T1000 (cell line): Measurements from ENCODE around the gene UBA5.

Experiments
- DNase-seq: peaks from one replicate; lab custom pipeline; 2025; ENCODE audit warnings: mixed read lengths; lab: John Stamatoyannopoulos, UW

The UBA5 gene

DNA sequence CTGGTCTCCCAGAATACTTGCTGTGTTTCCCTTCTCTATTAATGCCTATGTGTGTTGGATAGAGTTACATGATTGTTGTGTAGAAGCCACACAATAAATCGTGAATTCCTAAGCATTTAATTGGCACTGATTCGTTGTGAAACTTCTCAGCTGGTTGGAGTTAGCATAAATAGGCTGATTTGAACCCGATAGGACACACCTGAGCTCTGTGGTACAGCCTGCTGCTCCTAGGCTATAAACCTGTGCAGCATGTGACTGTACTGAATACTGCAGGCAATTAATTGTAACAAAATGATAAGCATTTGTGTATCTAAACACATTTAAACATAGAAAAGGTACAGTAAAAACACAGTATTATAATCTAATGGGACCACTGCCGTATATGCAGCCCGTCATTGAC is 5.4 kb upstream of the UBA5 start:
- DNase-seq, result no peak

DNA sequence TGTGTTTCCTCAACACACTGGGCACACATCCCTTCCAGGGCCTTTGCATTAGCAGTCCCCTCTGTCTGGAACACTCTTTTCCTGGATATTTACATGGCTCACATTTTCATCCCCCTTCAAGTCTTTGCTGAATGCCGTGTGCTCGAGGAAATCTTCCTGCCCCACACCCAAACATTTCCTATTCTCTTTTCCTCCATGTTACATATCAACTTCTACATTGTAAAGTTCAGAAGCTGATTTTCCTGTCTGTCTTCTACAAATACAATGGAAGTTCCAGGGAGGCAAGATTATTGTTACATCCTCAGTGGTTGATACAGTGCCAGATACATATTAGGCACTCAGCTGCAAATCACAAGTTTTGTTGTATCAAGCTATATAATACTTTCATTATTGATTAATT is 4.7 kb upstream of the UBA5 start:
- no peak for DNase-seq

DNA sequence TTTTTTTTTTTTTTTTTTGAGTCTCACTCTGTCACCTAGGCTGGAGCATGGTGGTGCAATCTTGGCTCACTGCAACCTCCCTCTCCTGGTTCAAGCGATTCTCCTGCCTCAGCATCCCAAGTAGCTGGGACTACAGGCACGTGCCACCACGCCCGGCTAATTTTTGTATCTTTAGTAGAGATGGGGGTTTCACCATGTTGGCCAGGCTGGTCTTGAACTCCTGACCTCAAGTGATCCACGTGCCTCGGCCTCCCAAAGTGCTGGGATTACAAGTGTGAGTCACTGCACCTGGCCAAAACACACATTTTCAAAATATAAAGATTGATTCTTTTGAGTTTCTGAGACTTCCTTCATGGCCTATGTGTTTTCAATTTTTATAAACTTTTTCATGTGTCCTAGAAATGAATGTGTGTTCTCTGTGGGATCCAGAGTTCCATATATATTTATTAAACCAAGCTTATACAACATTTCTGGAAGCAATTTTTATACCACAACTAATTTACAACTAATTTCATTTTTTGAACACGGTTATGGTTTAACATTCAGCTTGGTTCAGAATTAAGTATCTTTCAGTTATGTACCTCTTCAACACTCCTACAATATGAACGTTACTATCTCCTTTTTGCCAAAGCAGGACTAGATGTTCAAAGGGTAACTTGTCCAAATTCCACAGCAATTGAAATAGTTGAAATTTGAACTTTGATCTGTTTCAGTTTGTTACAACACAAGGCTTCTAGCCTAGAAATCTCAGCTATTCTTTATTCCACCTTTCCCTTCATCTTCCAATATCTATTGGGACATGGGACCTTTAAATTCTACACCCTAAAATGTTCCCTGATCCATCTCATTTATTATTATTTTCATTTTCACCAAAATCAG is 2.0 kb upstream of the UBA5 start:
- no peak for DNase-seq

DNA sequence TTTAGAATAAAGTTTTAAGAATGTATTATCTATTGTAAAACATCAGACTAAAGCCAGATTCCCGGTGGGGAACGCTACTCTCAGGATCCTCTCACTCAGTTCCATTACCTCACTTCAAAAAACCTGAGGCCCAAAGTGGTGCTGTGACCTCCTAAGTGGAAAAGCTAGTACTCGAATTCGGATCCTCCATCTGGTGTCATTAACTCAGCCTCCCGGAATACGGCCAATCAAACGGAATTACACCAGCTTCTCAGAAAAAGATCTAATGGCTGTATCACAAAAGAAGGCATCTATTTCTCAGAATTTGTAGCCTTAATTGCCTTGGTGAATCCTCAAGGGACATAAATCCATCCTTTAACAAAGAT is 1.1 kb upstream of the UBA5 start:
- no peak for DNase-seq

DNA sequence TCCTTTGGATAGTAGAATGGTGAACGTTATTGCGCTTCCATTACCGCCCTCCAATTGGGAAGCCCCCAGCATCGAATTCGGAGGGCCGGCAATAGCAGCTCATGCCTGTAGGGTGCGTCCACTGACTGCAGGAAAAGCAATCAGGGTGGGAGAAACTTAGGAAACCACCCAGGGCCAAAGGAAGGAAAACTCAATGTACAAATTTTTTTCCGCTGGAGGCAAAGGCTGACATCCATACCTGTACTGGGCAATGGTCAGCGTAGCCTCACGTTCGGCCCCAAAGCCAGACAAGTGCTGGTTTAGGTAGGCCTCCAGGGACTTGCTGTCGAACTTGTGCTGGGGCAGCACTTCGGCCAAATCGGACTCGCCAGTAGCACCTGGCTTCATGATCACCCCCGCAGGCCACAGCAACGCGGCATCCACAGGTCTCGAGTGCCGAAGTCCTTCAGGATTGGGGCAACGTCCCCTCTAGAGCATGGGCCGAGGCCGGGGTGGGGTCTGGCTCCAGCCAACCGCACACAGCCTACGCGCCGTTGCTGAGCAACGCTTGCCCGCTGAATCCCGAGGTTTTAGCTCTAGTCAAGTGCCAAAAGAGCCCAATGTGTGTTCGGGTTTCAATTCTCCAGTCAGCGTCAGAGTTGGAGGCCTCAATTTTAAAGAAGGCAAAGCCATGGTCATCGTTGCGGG is 621 bp upstream of the UBA5 start, which contains the start of gene ACAD11:
ACAD11 (minus strand) TSS at position 445 of the 687 bp plus-strand sequence; CDS start at position 387, 58 bp downstream.
- peak; percentile 49 for DNase-seq

DNA sequence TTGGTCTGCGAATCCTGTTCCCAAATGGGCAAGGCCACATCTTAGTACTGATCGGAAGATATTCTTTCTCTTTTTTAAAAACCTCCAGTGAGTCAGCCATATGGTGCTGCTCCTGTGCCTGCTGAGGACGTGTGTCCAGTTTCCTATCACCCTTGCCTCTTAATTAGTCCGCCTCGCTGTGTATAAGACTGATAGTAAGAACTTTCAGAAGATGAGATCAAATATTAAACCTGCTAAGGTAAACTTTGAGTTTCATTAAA is 612 bp downstream of the UBA5 start:
- no peak for DNase-seq

DNA sequence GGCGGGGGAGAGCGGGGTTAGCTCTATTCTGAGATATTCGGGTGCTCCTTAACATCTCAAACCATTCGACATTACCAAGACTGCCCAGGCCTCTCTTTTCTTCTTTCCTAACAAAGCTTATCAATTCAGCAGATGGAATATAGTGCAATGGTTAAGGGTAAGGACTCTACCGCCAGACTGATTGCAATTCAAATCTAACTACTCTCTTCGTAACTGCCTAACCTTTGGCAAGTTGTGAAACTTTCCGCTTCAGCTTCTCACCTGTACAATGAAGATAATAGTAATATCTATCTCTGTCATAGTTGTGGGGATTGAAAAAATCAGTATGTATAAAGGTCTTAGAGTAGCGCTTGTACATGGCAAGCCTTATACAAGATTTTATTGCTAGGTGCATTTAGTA is 972 bp downstream of the UBA5 start:
- DNase-seq, result no peak

DNA sequence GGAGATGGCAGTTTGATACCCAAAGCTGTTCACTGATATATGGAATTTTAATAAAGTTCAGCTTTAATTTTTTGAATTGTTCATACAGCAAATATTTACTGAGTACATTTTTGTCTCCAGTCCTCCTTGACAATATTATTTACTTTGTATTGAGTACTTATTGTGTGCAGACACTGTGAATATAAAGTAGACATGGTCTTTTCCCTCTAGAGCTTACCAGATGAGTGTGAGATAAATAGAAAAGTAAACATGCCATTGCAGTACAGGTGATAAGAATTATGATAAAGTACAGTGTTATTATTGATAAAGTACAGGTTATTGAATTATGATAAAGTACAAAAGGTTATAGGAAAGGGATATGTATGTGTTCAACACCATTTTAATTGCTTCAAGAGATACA is 2.1 kb downstream of the UBA5 start:
- no peak for DNase-seq

DNA sequence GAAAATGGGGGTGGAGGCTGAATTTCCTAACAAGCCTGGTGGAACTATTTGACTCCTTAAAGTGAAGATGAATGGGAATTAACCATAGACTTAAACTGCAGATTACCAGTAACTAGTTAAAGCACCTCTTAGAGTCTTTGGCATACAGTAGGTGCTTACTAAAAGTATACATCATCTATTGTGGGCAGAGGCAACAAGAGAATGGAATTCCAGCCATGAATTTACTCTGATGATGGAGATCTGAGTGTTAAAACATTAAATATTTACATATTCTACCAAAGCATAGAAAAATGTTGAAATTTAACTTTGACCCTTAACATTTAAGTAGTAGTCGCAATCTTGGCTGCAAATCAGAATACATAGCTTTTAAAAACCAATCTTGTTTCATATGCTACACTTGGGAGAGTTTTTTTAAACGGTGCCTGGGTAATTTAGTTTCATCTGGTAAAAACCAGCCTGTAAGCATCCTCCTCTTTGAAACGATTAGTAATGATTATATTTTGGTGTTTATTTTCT is 5.2 kb downstream of the UBA5 start:
- no peak for DNase-seq

DNA sequence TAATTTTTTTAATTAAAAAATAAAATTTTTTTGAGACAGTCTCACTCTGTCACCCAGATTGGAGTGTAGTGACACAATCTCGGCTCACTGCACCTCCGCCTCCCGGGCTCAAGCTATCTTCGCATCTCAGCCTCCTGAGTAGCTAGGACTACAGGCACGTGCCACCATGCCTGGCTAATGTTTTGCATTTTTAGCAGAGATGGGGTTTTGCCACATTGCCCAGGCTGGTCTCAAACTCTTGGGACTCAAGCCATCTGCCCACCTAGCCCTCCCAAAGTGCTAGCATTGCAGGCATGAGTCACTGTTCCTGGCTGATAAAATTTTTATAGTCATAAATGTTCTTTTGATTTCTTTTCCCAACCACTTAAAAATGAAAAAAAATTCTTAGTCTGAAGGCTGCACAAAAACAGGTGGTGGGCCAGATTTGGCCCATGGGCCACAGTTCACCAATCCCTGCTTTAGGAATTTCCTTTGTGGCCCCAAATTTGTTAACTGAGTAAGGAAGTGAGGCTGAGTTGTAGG is 9.2 kb downstream of the UBA5 start:
- DNase-seq, result no peak

DNA sequence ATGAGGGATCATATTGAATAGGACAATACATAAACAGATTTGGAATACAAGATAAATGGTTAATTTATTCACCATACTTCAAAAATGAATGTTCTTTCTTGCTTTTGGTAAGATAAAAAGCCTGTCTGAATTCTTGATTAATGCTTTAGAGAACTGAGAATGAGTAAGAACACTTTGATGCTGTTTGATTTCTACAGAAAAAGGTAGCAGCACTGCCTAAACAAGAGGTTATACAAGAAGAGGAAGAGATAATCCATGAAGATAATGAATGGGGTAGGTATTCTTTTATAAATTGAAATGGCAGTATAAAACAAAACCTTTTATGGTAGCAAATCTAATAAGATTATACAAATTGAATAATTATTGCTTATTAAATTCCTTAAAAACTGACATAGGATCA is 15.3 kb downstream of the UBA5 start:
- no peak for DNase-seq

DNA sequence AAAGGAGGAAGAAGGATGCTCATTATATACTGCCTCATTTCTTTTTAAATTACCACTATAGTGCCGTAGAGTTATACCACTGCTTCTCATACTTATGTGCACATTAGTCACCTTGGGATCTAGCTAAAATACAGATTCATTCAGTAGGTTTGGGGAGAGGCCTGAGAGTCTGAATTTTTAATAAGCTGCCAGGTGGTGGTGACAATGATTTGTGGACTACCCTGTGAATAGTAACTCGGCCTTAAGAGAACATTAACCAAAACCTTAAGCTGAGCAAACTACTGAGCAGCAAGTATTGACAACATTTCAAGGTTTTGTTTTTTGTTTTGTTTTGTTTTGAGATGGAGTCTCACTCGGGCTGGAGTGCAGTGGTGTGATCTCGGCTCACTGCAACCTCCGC is 19.8 kb downstream of the UBA5 start:
- DNase-seq, result no peak

DNA sequence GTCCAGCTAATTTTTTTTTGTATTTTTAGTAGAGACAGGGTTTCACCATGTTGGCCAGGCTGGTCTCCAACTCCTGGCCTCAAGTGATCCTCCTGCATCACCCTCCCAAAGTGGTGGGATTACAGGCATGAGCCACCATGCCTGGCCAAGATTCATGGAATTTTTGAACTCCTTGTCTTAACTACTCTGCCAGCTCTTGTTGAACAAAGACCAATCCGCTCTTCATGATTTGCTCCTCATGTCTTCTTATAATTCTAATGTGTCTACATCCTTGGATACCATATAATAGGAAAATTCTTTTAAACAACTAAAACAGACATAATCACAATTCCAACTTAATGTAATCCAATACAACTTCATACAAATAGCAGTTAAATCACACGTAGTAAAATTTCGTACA is 21.3 kb downstream of the UBA5 start:
- DNase-seq, result no peak

DNA sequence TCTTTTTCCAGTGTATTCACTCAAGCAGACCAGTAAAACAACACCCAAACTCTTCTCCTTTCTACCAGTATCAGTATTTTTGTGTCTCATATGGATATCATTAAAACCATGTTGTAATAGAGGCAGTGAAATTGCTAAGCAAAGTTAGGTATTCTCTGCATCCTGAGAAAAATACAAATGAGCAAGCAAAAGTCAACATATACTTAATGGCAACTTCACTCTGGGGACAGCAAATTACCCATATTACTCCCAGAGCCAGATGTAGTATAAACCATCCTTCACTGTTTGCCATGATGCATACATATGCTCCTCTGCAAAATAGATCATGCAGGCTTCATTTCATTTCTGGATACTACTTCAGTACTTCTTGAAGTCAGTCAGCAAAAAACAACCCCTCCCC is 22.1 kb downstream of the UBA5 start:
- DNase-seq, result no peak

DNA sequence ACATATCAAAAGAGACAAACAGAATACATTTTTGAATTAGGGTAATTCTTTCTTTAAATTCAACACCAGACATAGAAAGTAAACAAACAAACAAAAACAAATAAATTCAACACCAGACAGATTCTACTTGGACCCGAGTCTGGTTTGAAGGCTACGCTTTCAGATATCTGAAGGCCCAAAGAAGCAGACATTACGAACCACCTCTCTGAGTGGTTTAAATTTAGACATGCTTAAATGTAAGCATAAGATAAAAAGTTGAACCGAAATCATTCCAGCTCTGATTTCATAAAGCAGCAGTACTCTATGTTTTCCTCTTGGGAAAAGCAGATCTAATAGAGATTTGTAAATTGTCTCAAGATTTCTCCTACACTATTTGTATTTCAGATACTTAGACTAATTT is 29.9 kb downstream of the UBA5 start:
- DNase-seq, result no peak

DNA sequence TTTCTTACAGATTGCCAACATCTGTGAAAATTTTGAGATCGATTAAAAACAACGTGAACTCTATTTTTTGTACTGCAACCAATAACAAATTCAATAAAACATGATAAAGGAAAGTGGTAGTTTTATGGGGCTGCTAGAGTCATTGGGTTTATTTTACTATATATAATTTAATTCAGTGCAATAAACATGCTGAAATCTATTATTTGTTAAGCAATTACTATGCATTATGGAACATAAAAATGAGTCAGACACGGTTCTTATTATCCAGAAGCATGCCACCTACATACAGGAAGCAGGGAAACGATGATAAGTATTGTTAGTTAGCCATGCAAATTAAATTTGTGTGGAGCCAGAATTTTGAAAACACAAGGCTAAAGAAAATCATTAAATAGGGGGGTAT is 34.9 kb downstream of the UBA5 start:
- no peak for DNase-seq

DNA sequence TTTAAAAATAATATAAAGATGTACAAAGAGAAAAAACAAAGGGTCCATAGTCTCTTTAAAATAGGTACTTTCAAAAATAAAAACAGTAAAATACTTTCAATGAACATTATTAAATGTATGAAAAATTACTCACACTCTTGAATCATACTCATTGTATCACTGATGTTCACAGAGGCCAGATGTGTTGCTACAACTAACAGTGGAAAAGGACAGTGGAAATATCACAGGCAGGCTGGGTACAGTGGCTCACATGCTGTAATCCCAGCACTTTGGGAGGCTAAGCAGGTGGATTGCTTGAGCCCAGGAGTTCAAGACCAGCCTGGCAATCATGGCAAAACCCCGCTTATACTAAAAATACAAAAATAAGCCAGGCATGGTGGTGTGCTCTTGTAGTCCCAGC is 35.3 kb downstream of the UBA5 start:
- DNase-seq, result no peak

DNA sequence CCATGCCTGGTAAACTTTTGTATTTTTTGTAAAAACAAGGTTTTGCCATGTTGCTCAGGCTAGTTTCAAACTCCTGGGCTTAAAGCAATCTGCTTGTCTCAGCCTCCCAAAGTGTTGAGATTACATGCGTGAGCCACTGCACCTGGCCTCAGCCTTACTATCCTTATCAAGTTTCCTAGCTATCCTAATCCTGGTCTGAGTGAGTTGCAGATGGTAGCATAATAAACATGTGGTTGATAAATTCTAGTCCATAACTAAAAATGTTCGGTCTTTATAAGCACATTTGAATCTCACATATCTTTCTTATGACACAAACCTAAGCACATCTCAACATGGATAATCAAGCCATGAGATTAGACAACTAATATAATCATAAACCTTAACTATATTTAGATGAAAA is 43.6 kb downstream of the UBA5 start:
- no peak for DNase-seq

DNA sequence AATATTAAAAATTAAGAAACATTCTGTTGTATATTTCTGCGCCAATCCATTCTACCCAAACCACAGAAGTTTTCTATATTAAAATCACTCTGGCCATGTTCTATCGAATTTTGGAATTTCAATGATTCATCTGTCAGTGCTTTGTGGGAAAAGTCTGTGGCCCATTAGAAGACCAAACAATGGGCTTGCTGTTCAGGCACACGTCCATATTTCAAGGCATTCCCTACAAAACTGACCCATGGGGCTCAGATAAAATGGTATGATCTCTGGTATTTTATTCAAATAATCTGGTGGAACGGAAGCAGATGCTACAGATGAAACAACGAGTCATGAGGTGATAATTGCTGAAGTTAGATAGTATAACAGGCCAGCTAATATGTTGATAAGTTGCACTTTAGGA is 49.6 kb downstream of the UBA5 start:
- DNase-seq, result no peak

DNA sequence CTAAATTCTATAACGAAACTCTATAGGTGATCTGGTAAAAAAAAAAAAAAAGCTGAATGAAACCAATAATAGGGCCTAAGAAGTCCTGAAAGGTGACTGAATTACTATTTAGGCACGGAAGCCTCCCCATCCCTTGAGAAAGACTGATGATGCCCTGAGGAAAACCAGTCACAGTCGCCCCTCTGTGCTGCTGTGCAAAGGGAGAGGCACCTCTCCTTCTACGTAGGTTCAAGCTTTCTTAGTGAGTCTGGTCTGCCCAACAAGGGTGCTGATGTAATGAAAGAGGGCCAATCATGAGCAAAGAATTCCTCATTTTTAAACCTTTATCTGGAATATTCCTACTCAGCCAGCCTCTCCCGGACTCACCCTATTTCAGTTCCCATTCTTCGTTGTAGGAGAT is 50.2 kb downstream of the UBA5 start:
- no peak for DNase-seq

DNA sequence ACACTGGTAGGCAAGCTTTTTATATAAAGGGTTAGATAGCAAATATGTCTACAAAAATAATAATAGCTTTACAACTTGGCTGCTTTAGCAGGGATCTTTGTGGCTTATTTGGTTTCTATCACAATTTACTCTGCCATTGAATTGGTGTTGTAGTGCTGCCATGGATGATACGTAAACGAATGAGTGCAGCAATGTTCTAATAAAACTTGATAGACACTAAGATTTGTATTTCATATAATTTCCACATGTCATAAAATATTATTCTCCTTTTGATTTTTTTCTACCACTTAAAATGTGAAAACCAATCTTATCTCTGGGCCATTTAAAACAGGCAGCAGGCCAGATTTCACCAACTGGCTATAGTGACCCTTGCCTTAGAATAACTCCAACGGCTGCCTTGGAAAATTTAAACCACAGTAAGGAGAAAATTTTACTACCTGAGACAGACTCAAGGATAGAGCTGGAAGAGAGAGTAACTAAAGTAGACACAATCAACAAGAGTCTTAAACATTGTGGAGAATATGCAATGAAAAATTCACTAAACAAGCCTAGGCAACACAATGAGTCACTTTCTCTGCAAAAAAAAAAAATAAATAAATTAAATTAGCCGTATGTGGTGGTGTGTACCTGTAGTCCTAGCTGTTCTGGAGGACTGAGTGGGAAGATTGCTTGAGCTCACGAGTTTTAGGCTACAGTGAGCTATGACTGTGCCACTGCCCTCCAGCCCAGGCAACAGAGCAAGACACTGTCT is 54.0 kb downstream of the UBA5 start:
- DNase-seq, result no peak

DNA sequence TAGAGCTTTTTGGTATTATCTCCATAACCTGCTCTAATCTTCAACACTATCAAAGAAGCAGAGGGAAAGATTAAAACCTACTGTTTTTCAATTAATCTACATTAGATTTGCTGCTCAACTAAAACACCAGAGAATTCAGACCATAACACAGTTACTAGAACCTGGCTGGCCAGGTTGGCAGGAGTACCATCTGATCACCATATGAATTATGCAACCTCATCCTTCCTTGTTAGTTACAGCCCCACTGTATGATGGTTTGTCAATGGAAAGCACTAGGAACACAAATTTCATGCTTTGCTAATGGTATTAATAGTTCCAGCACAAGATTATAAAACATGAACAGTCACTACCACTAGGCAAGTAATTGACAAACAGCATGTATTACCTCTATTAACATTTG is 56.2 kb downstream of the UBA5 start:
- no peak for DNase-seq

DNA sequence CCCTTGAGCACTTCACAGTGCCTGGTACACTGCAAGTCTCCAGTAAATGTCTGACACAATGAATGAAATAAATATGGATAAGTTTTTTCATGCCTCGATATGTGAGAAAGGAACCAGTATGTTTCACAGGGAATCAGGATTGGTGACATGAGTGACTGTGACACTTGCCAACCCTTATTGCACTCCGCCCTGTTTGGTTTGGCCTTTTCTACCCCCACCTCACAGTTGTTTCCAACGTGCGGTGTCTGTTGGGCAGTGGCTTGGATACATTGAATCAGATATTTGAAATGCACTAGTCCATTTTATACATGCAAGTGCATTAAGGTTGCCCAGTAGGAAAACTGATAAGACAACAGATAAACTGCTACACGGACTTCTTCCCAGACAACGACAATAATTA is 60.1 kb downstream of the UBA5 start:
- DNase-seq, result no peak
